ENCODE results near the gene MAPK1. TPM values are rescaled to one million over a fixed set of nuclear protein-coding genes. Genes with fewer than 3 reads are reported as not detected.
"Not testable (repeated sequence)": the region's sequence is repeated elsewhere in the genome, so short reads cannot be mapped to it uniquely, and the experiment has no call there.

Gene MAPK1
- total and polyA plus RNA-seq, 7 experiments from 2014 or later, result 58.3 to 120 (median 97.0) TPM

- peaks cover 4 to 32% of the 10 kb centered on the region in 2 donors for H3K4me1 ChIP-seq (ENCODE audit: control insufficient read depth in 2 of 2, insufficient read depth in 2 of 2, low read length in 2 of 2)
Observed at GRCh38 chr22:21850660-21851059, 16.8 kb downstream of the MAPK1 start.

DNA sequence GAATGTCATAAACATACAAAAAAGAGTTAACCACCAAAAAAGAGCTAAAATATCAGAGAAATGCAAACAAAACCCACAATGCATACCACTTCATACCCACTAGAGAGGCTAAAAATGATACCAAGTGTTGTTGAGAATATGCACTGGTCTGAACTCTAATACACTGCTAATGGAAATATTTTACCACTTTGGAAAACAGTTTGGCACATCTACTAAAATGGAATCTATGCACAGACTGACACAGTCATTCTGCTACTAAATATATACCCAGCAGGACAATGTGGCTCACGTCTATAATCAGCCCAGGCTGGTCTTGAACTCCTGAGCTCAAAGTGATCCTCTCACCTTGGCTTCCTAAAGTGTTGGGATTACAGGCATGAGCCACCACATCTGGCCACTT is 18.0 kb downstream of the MAPK1 start:
- Histone ChIP-seq H3K4me3 (ENCODE audit: low read length) (no peak overlapping the region), H3K27me3 (ENCODE audit: control insufficient read depth in 2 of 2, insufficient read depth in 2 of 2, low read length in 2 of 2) (no peaks in the 10 kb centered on the region), H3K27ac (ENCODE audit: low read depth, low read length) (no peak overlapping the region), H3K9me3 (ENCODE audit: control insufficient read depth in 2 of 3, low read length in 3 of 3) (no peaks in the 10 kb centered on the region), H3K4me1 (ENCODE audit: control insufficient read depth in 2 of 2, insufficient read depth in 2 of 2, low read length in 2 of 2) (peaks cover 5 to 27% of the 10 kb centered on the region in 2 donors), H3K36me3 (ENCODE audit: control insufficient read depth in 2 of 3, insufficient read depth in 3 of 3, low read length in 3 of 3) (peaks cover 0 to 5% (median 0%) of the 10 kb centered on the region in 3 experiments)
- ChIA-PET CTCF (no interaction called here), POLR2A (interaction anchor here (0.8 kb wide), 1 partner anchor 11 kb away, joined by 4 read pairs; no protein-coding TSS in a partner anchor)
- Mint-ChIP-seq H3K9me3 (peaks cover 0 to 3% (median 0%) of the 10 kb centered on the region in 11 donors), H3K27me3 (no peaks in the 10 kb centered on the region), H3K4me3 (peak overlapping the region in 3 of 10 donors; percentile 0 to 23 (median 7)), H3K36me3 (peaks cover 0 to 30% (median 10%) of the 10 kb centered on the region in 5 donors), H3K27ac (peak overlapping the region in 2 of 9 donors; percentile 14 to 21), H3K4me1 (peaks cover 31 to 86% (median 68%) of the 10 kb centered on the region in 7 donors)
- no peak for ATAC-seq
- intact Hi-C loops (cut with micrococcal nuclease), result loop anchor here in 1 of 2 donors (10.0 kb wide), 1 partner anchor 865 kb away; the partner anchor contains the start of gene LZTR1
- no peak for DNase-seq

More at GRCh38 chr22:21850660-21851059, 16.8 kb downstream of the MAPK1 start:
- intact Hi-C loops (cut with micrococcal nuclease), result no loop called here
- Mint-ChIP-seq H3K27me3 (no peaks in the 10 kb centered on the region), H3K36me3 (peaks cover 0 to 29% (median 9%) of the 10 kb centered on the region in 5 donors), H3K4me1 (peaks cover 33 to 91% (median 74%) of the 10 kb centered on the region in 7 donors), H3K4me3 (peak overlapping the region in 4 of 10 donors; percentile 3 to 13 (median 6)), H3K27ac (no peak overlapping the region), H3K9me3 (peaks cover 0 to 3% (median 0%) of the 10 kb centered on the region in 11 donors)
- no peak overlapping the region for H3K27ac ChIP-seq (ENCODE audit: low read depth, low read length)
- ATAC-seq (no peak), DNase-seq (no peak)
- no peak overlapping the region for H3K4me3 ChIP-seq (ENCODE audit: low read length)
- H3K9me3 ChIP-seq (ENCODE audit: control insufficient read depth in 2 of 3, low read length in 3 of 3), result no peaks in the 10 kb centered on the region
- peaks cover 0 to 5% (median 0%) of the 10 kb centered on the region in 3 experiments for H3K36me3 ChIP-seq (ENCODE audit: control insufficient read depth in 2 of 3, insufficient read depth in 3 of 3, low read length in 3 of 3)
- no peaks in the 10 kb centered on the region for H3K27me3 ChIP-seq (ENCODE audit: control insufficient read depth in 2 of 2, insufficient read depth in 2 of 2, low read length in 2 of 2)
- CTCF ChIA-PET, result no interaction called here
- POLR2A ChIA-PET, result no interaction called here

DNA sequence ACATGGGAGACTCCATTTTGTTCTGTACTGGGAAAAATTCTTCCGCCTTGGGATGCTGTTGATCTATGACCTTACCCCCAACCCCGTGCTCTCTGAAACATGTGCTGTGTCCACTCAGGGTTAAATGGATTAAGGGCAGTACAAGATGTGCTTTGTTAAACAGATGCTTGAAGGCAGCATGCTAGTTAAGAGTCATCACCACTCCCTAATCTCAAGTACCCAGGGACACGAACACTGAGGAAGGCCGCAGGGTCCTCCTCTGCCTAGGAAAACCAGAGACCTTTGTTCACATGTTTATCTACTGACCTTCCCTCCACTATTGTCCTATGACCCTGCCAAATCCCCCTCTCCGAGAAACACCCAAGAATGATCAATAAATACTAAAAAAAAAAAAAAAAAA is 19.4 kb downstream of the MAPK1 start:
- H3K9me3 Mint-ChIP-seq; CTCF ChIA-PET; H3K27me3 ChIP-seq (ENCODE audit: control insufficient read depth in 2 of 2, insufficient read depth in 2 of 2, low read length in 2 of 2); DNase-seq; H3K9me3 ChIP-seq (ENCODE audit: control insufficient read depth in 2 of 3, low read length in 3 of 3); H3K27ac ChIP-seq (ENCODE audit: low read depth, low read length); H3K4me3 Mint-ChIP-seq; H3K27me3 Mint-ChIP-seq; POLR2A ChIA-PET; ATAC-seq; H3K4me3 ChIP-seq (ENCODE audit: low read length); H3K36me3 ChIP-seq (ENCODE audit: control insufficient read depth in 2 of 3, insufficient read depth in 3 of 3, low read length in 3 of 3): not testable (repeated sequence)
- intact Hi-C loops (cut with micrococcal nuclease), result loop anchor here in 1 of 2 donors (10.0 kb wide), 1 partner anchor 863 kb away; the partner anchor contains the start of gene LZTR1
- peaks cover 0 to 23% (median 11%) of the 10 kb centered on the region in 5 donors for H3K36me3 Mint-ChIP-seq
- peaks cover 22 to 86% (median 67%) of the 10 kb centered on the region in 7 donors for H3K4me1 Mint-ChIP-seq
- H3K27ac Mint-ChIP-seq, result peak overlapping the region in 1 of 9 donors; percentile 74
- peaks cover 8 to 32% of the 10 kb centered on the region in 2 donors for H3K4me1 ChIP-seq (ENCODE audit: control insufficient read depth in 2 of 2, insufficient read depth in 2 of 2, low read length in 2 of 2)

GRCh38 chr22:21845558-21846453 is 21.6 kb downstream of the MAPK1 start:
- H3K27ac ChIP-seq (ENCODE audit: low read depth, low read length), result no peak overlapping the region
- H3K4me3 ChIP-seq (ENCODE audit: low read length), result no peak overlapping the region
- Mint-ChIP-seq H3K27ac (peak overlapping the region in 2 of 9 donors; percentile 19 to 24), H3K4me3 (peak overlapping the region in 2 of 10 donors; percentile 8 to 22), H3K9me3 (peaks cover 0 to 3% (median 0%) of the 10 kb centered on the region in 11 donors), H3K4me1 (peaks cover 19 to 77% (median 63%) of the 10 kb centered on the region in 7 donors), H3K36me3 (peaks cover 0 to 17% (median 10%) of the 10 kb centered on the region in 5 donors), H3K27me3 (no peaks in the 10 kb centered on the region)
- H3K4me1 ChIP-seq (ENCODE audit: control insufficient read depth in 2 of 2, insufficient read depth in 2 of 2, low read length in 2 of 2), result peaks cover 4 to 21% of the 10 kb centered on the region in 2 donors
- no peaks in the 10 kb centered on the region for H3K27me3 ChIP-seq (ENCODE audit: control insufficient read depth in 2 of 2, insufficient read depth in 2 of 2, low read length in 2 of 2)
- no peaks in the 10 kb centered on the region for H3K9me3 ChIP-seq (ENCODE audit: control insufficient read depth in 2 of 3, low read length in 3 of 3)
- CTCF ChIA-PET, result no interaction called here
- POLR2A ChIA-PET, result no interaction called here
- intact Hi-C loops (cut with micrococcal nuclease), result loop anchor here in 1 of 2 donors (2.0 to 10.0 kb wide), 2 partner anchors 13 to 861 kb away; partner anchors contain the start of gene LZTR1
- no peaks in the 10 kb centered on the region for H3K36me3 ChIP-seq (ENCODE audit: control insufficient read depth in 2 of 3, insufficient read depth in 3 of 3, low read length in 3 of 3)
- ATAC-seq (no peak), DNase-seq (no peak)

- intact Hi-C loops (cut with micrococcal nuclease), result loop anchor here in 1 of 2 donors (10.0 kb wide), 1 partner anchor 858 kb away; the partner anchor contains the start of gene LZTR1
- H3K27ac ChIP-seq (ENCODE audit: low read depth, low read length), result no peak overlapping the region
- DNase-seq (no peak), ATAC-seq (no peak)
- no peak overlapping the region for H3K4me3 ChIP-seq (ENCODE audit: low read length)
- H3K27me3 ChIP-seq (ENCODE audit: control insufficient read depth in 2 of 2, insufficient read depth in 2 of 2, low read length in 2 of 2), result no peaks in the 10 kb centered on the region
- no peaks in the 10 kb centered on the region for H3K36me3 ChIP-seq (ENCODE audit: control insufficient read depth in 2 of 3, insufficient read depth in 3 of 3, low read length in 3 of 3)
- CTCF ChIA-PET, result no interaction called here
- Mint-ChIP-seq H3K36me3 (peaks cover 0 to 17% (median 5%) of the 10 kb centered on the region in 5 donors), H3K4me3 (no peak overlapping the region), H3K27ac (peak overlapping the region in 3 of 9 donors; percentile 28 to 58 (median 38)), H3K27me3 (no peaks in the 10 kb centered on the region), H3K9me3 (peaks cover 0 to under 1% (median 0%) of the 10 kb centered on the region in 11 donors), H3K4me1 (peaks cover 16 to 68% (median 56%) of the 10 kb centered on the region in 7 donors)
- POLR2A ChIA-PET, result interaction anchor here (1.0 kb wide), 1 partner anchor 13 kb away, joined by 3 read pairs; no protein-coding TSS in a partner anchor
- H3K4me1 ChIP-seq (ENCODE audit: control insufficient read depth in 2 of 2, insufficient read depth in 2 of 2, low read length in 2 of 2), result peaks cover 4 to 10% of the 10 kb centered on the region in 2 donors
- no peaks in the 10 kb centered on the region for H3K9me3 ChIP-seq (ENCODE audit: control insufficient read depth in 2 of 3, low read length in 3 of 3)
Observed at GRCh38 chr22:21842946-21843345, 24.5 kb downstream of the MAPK1 start.

GRCh38 chr22:21841422-21841821 is 26.0 kb downstream of the MAPK1 start:
- H3K9me3 Mint-ChIP-seq, result no peaks in the 10 kb centered on the region
- peak overlapping the region in 1 of 9 donors; percentile 63 for H3K27ac Mint-ChIP-seq
- peaks cover 4 to 7% of the 10 kb centered on the region in 2 donors for H3K4me1 ChIP-seq (ENCODE audit: control insufficient read depth in 2 of 2, insufficient read depth in 2 of 2, low read length in 2 of 2)
- ChIA-PET CTCF (interaction anchor here (1.1 kb wide), 1 partner anchor 128 kb away, joined by 3 read pairs; no protein-coding TSS in a partner anchor), POLR2A (no interaction called here)
- no peak overlapping the region for H3K4me3 ChIP-seq (ENCODE audit: low read length)
- H3K36me3 Mint-ChIP-seq, result peaks cover 0 to 14% (median 4%) of the 10 kb centered on the region in 5 donors
- intact Hi-C loops (cut with micrococcal nuclease), result loop anchor here in 1 of 2 donors (10.0 kb wide), 1 partner anchor 857 kb away; the partner anchor contains the start of gene LZTR1
- H3K36me3 ChIP-seq (ENCODE audit: control insufficient read depth in 2 of 3, insufficient read depth in 3 of 3, low read length in 3 of 3), result no peaks in the 10 kb centered on the region
- no peaks in the 10 kb centered on the region for H3K9me3 ChIP-seq (ENCODE audit: control insufficient read depth in 2 of 3, low read length in 3 of 3)
- no peak overlapping the region for H3K27ac ChIP-seq (ENCODE audit: low read depth, low read length)
- DNase-seq, result no peak
- no peak for ATAC-seq
- no peak overlapping the region for H3K4me3 Mint-ChIP-seq
- no peaks in the 10 kb centered on the region for H3K27me3 ChIP-seq (ENCODE audit: control insufficient read depth in 2 of 2, insufficient read depth in 2 of 2, low read length in 2 of 2)
- no peaks in the 10 kb centered on the region for H3K27me3 Mint-ChIP-seq
- H3K4me1 Mint-ChIP-seq, result peaks cover 17 to 73% (median 61%) of the 10 kb centered on the region in 7 donors

Data from naive thymus-derived CD4-positive, alpha-beta T cell (primary cell).